B cell (primary cell): ENCODE data around the gene MAP3K4. TPM values are rescaled to one million over a fixed set of nuclear protein-coding genes. Genes with fewer than 3 reads are reported as not detected.

ENCODE experiments used
- ATAC-seq: fragments of 200-7000 bp; cut with Tn5 transposase; one replicate; pipeline ENCODE4 v1.10.0; 2021; ENCODE audit warnings: low read depth, mild to moderate bottlenecking, moderate number of reproducible peaks, moderate library complexity
- CTCF ChIA-PET: fragments of 350-600 bp; sonication (Branson Sonifier 250); formaldehyde crosslinking; loops from one replicate; lab custom pipeline; 2021; ENCODE audit warnings: antibody characterized with exemption, inconsistent platforms; lab: Charles Lee
- POLR2A ChIA-PET: fragments of 350-600 bp; sonication (Branson Sonifier 250); formaldehyde crosslinking; loops from one replicate; lab custom pipeline; 2021; ENCODE audit warnings: antibody characterized with exemption; lab: Charles Lee
- DNase-seq: peaks from one replicate; pipeline ENCODE4 v3.0.0; 2013
- H2AFZ ChIP-seq: 2 replicates; pipeline ENCODE4 v1.6.1; 2012; ENCODE audit warnings: mild to moderate bottlenecking, low read depth, low read length; ENCODE audit not compliant: insufficient read depth, poor library complexity, severe bottlenecking
- H3K27ac ChIP-seq, 2 donors: 1 replicate in 1 of 2; 2 replicates in 1 of 2; pipeline ENCODE4 v1.5.1; 2012 to 2013; ENCODE audit warnings: low read length in 2 of 2, mild to moderate bottlenecking in 2 of 2, moderate library complexity in 1 of 2
- H3K27me3 ChIP-seq, 4 experiments: fragments of 200-600 bp in 1 of 4; sonication (generic) in 1 of 4; replicated peaks in 1 of 4; 1 replicate in 2 of 4; 2 replicates in 2 of 4; pipeline versions ENCODE4 v1.6.1 to v1.7.0; 2013 to 2016; ENCODE audit warnings: low read length in 3 of 4, mild to moderate bottlenecking in 2 of 4, mixed read lengths in 1 of 4, moderate library complexity in 1 of 4; ENCODE audit not compliant: insufficient read depth in 4 of 4, control insufficient read depth in 3 of 4; ENCODE audit errors: control extremely low read depth in 1 of 4
- H3K36me3 ChIP-seq, 2 experiments: replicated peaks in 1 of 2; 1 replicate in 1 of 2; 2 replicates in 1 of 2; pipeline versions ENCODE4 v1.6.1 to v1.7.1; 2013; ENCODE audit warnings: low read length in 1 of 2; ENCODE audit not compliant: insufficient read depth in 2 of 2, control insufficient read depth in 1 of 2; ENCODE audit errors: control extremely low read depth in 1 of 2, extremely low read depth in 1 of 2
- H3K4me1 ChIP-seq, 2 donors: fragments of 200-600 bp in 1 of 2; sonication (generic) in 1 of 2; 1 replicate in 1 of 2; 2 replicates in 1 of 2; pipeline versions ENCODE4 v1.5.1 to v1.6.1; 2013 to 2017; ENCODE audit warnings: low read length in 2 of 2; ENCODE audit not compliant: control insufficient read depth in 2 of 2, insufficient read depth in 2 of 2
- H3K4me2 ChIP-seq: replicated peaks from 2 replicates; pipeline ENCODE3; 2012; ENCODE audit warnings: mild to moderate bottlenecking, low read depth, low read length; ENCODE audit not compliant: poor library complexity, severe bottlenecking
- H3K4me3 ChIP-seq, 5 experiments: fragments of 200-600 bp in 1 of 5; sonication (generic) in 1 of 5; 1 replicate in 3 of 5; 2 replicates in 2 of 5; pipeline versions ENCODE4 v1.5.1 to v1.7.0; 2011 to 2016; ENCODE audit warnings: low read length in 4 of 5, mild to moderate bottlenecking in 4 of 5, low read depth in 2 of 5, control low read depth in 1 of 5, moderate library complexity in 1 of 5; ENCODE audit not compliant: insufficient read depth in 1 of 5; ENCODE audit errors: control extremely low read depth in 1 of 5, extremely low read depth in 1 of 5
- H3K79me2 ChIP-seq: fragments of 200-600 bp; sonication (generic); one replicate; pipeline ENCODE4 v1.6.0; 2016; ENCODE audit warnings: low read length; ENCODE audit not compliant: control insufficient read depth, insufficient read depth
- H3K9ac ChIP-seq: fragments of 200-600 bp; sonication (generic); 2 replicates; pipeline ENCODE4 v1.6.1; 2017; ENCODE audit warnings: mild to moderate bottlenecking, low read length, moderate library complexity
- H3K9me3 ChIP-seq, 3 donors: one replicate each; pipeline versions ENCODE4 v1.6.1 to v1.7.1; 2013; ENCODE audit warnings: low read length in 2 of 3; ENCODE audit not compliant: control insufficient read depth in 2 of 3, insufficient read depth in 1 of 3; ENCODE audit errors: control extremely low read depth in 1 of 3
- H4K20me1 ChIP-seq: 2 replicates; pipeline ENCODE4 v1.6.0; 2012; ENCODE audit warnings: mild to moderate bottlenecking, low read length; ENCODE audit not compliant: insufficient read depth, control insufficient read depth, poor library complexity, severe bottlenecking
- H3K27ac Mint-ChIP-seq: one replicate; pipeline ENCODE4 v1.8.0; 2021; ENCODE audit warnings: mixed read lengths
- H3K27me3 Mint-ChIP-seq: one replicate; pipeline ENCODE4 v1.8.0; 2021; ENCODE audit warnings: mixed read lengths
- H3K4me1 Mint-ChIP-seq: one replicate; pipeline ENCODE4 v1.8.0; 2021; ENCODE audit warnings: mixed read lengths
- H3K4me3 Mint-ChIP-seq: one replicate; pipeline ENCODE4 v1.8.0; 2021; ENCODE audit warnings: mixed read lengths
- H3K9me3 Mint-ChIP-seq: one replicate; pipeline ENCODE4 v1.8.0; 2022; ENCODE audit warnings: mixed read lengths; ENCODE audit not compliant: insufficient read depth
- CTCF ChIP-seq: fragments of 200-600 bp; IDR thresholded peaks from one replicate; pipeline ENCODE4 v1.8.0; 2022; ENCODE audit warnings: antibody characterized with exemption, mild to moderate bottlenecking
- EZH2 ChIP-seq: IDR thresholded peaks from 2 replicates; pipeline ENCODE4 v1.6.1; 2012; ENCODE audit warnings: borderline replicate concordance, low read depth, mild to moderate bottlenecking, moderate library complexity, low read length; ENCODE audit not compliant: insufficient read depth, poor library complexity, severe bottlenecking
- WGBS: methylation state at CpG from one replicate; pipeline ENCODE4 v1.1.5; 2013; ENCODE audit warnings: missing lambda C conversion rate; ENCODE audit not compliant: insufficient coverage; 5-methylcytosine and 5-hydroxymethylcytosine counted together
- intact Hi-C: fragments of 100-400 bp; cut with micrococcal nuclease; formaldehyde crosslinking; loops from one replicate; pipeline ENCODE4 v1.10.0; 2022
- polyA plus RNA-seq: library from polyadenylated mRNA; depleted of rRNA; stranded (reverse); fragments of >200 nt; gene quantifications from 2 replicates; pipeline ENCODE4 v1.2.3, GENCODE V29; 2012
- total RNA-seq, 2 donors: library from RNA; stranded (reverse); fragments of 120-200 nt in 1 of 2; gene quantifications; 1 replicate in 1 of 2; 2 replicates in 1 of 2; pipeline versions ENCODE4 v1.2.3 to v1.2.4, GENCODE V29; 2013 to 2022

MAP3K4 gene
- total and polyA plus RNA-seq, 2 donors (not counting 1 experiment from before 2014, with no cell fraction given), result 24.4 to 105 TPM

GRCh38 chr6:161138543-161139303 lies 147.2 kb downstream of the MAP3K4 start:
- no peak overlapping the region for H3K4me3 Mint-ChIP-seq

More at GRCh38 chr6:161138543-161139303, 147.2 kb downstream of the MAP3K4 start:
- no peaks in the 10 kb centered on the region for H3K9me3 ChIP-seq
- no peak for ATAC-seq
- no peaks in the 10 kb centered on the region for H3K79me2 ChIP-seq
- no peaks in the 10 kb centered on the region for H3K36me3 ChIP-seq
- H3K27me3 ChIP-seq, result no peaks in the 10 kb centered on the region
- no peak overlapping the region for H3K27ac Mint-ChIP-seq
- no peak overlapping the region for H3K27ac ChIP-seq
- no peak overlapping the region for H2AFZ ChIP-seq
- H3K9ac ChIP-seq, result no peak overlapping the region
- POLR2A ChIA-PET, result no interaction called here
- H3K4me2 ChIP-seq, result no peak overlapping the region
- CTCF ChIA-PET, result interaction anchor here (0.6 to 0.9 kb wide), 2 partner anchors 232 kb away, joined by 3 read pairs; no protein-coding TSS in a partner anchor
- H3K4me1 ChIP-seq, result peaks cover 7 to 16% of the 10 kb centered on the region in 2 donors
- TF ChIP-seq EZH2 (no peak), CTCF (no peak)
- no peaks in the 10 kb centered on the region for H3K9me3 Mint-ChIP-seq
- DNase-seq, result no peak
- no peak overlapping the region for H3K4me3 ChIP-seq
- no peaks in the 10 kb centered on the region for H4K20me1 ChIP-seq
- H3K27me3 Mint-ChIP-seq, result no peaks in the 10 kb centered on the region
- intact Hi-C loops, result no loop called here
- WGBS, result 96% methylated on average over 23 of the region's 23 CpGs
- peaks cover 9% of the 10 kb centered on the region for H3K4me1 Mint-ChIP-seq
